ENCODE measurements around the gene UTS2R.
"Not testable (repeated sequence)": the region's sequence is repeated elsewhere in the genome, so short reads cannot be mapped to it uniquely, and the experiment has no call there.

Gene UTS2R

GRCh38 chr17:82408288-82408937 is 36.8 kb downstream of the UTS2R start:
- peaks cover 17 to 71% (median 26%) of the 10 kb centered on the region in 3 donors for H3K36me3 ChIP-seq
- TF ChIP-seq, protein P1, sequence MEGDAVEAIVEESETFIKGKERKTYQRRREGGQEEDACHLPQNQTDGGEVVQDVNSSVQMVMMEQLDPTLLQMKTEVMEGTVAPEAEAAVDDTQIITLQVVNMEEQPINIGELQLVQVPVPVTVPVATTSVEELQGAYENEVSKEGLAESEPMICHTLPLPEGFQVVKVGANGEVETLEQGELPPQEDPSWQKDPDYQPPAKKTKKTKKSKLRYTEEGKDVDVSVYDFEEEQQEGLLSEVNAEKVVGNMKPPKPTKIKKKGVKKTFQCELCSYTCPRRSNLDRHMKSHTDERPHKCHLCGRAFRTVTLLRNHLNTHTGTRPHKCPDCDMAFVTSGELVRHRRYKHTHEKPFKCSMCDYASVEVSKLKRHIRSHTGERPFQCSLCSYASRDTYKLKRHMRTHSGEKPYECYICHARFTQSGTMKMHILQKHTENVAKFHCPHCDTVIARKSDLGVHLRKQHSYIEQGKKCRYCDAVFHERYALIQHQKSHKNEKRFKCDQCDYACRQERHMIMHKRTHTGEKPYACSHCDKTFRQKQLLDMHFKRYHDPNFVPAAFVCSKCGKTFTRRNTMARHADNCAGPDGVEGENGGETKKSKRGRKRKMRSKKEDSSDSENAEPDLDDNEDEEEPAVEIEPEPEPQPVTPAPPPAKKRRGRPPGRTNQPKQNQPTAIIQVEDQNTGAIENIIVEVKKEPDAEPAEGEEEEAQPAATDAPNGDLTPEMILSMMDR (IDR thresholded peaks at IDR 0.05): no peak
- H3K4me3 ChIP-seq: no peak overlapping the region
- intact Hi-C loops (cut with DNase I; ENCODE audit: low total_unique reads): no loop called here
- H3K9me3 ChIP-seq: no peaks in the 10 kb centered on the region
- no peak overlapping the region for H3K27ac ChIP-seq
- no peaks in the 10 kb centered on the region for H3K4me1 ChIP-seq
- H3K27me3 ChIP-seq: no peaks in the 10 kb centered on the region
- no peak for DNase-seq

- Histone ChIP-seq H3K4me1 (no peaks in the 10 kb centered on the region), H3K4me3 (no peak overlapping the region), H3K27ac (no peak overlapping the region), H3K27me3 (no peaks in the 10 kb centered on the region), H3K9me3 (no peaks in the 10 kb centered on the region), H3K36me3 (peaks cover 12 to 68% (median 21%) of the 10 kb centered on the region in 3 donors)
- DNase-seq: no peak
- intact Hi-C loops (cut with DNase I; ENCODE audit: low total_unique reads): no loop called here
- TF ChIP-seq, protein P1 (IDR thresholded peaks at IDR 0.05): no peak
These were observed 37.4 kb downstream of the UTS2R start for GRCh38 chr17:82408938-82409318.

GRCh38 chr17:82410014-82410716 is 38.6 kb downstream of the UTS2R start:
- intact Hi-C loops (cut with DNase I; ENCODE audit: low total_unique reads): loop anchor here (5.0 kb wide), 1 partner anchor 53 kb away; the partner anchor contains the start of gene TEX19
- H3K27me3 ChIP-seq: no peaks in the 10 kb centered on the region
- no peak for DNase-seq
- H3K27ac ChIP-seq: no peak overlapping the region
- TF ChIP-seq, protein P1 (IDR thresholded peaks at IDR 0.05): no peak
- peaks cover 0 to 5% (median 4%) of the 10 kb centered on the region in 4 donors for H3K4me1 ChIP-seq
- H3K36me3 ChIP-seq: peaks cover 8 to 59% (median 16%) of the 10 kb centered on the region in 3 donors
- H3K9me3 ChIP-seq: no peaks in the 10 kb centered on the region
- no peak overlapping the region for H3K4me3 ChIP-seq

DNA sequence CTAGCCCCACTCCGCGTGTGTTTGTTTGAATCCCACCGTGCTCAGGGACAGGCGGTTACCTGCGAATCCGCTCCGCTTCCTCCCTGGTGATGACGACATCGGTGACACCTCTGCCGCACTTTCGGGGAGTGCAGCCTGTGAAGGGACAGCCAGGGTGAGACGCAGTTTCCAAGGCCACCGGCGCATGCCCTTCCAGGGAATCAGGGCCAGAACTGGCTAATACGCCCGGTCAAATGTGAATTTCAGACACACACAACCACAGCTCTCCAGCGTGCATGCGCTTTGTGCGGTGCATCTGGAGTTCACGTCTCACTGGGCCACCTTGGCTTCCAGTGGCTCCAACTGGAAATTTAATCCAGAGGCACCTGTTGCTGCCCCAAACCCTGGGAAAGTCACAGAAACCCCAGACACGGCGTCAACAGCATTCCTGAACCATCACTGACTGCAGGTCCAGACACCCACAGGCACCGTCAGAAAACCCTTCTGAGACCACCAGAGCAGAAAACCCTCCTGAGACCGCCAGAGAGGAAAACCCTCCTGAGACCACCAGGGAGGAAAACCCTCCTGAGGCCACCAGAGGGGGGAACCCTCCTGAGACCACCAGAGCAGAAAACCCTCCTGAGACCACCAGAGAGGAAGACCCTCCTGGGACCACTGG is 40.0 kb downstream of the UTS2R start:
- Histone ChIP-seq H3K27ac (no peak overlapping the region), H3K27me3 (no peaks in the 10 kb centered on the region), H3K4me3 (no peak overlapping the region), H3K9me3 (no peaks in the 10 kb centered on the region), H3K4me1 (peaks cover 0 to 5% (median 4%) of the 10 kb centered on the region in 4 donors), H3K36me3 (peaks cover 8 to 46% (median 12%) of the 10 kb centered on the region in 3 donors)
- intact Hi-C loops (cut with DNase I; ENCODE audit: low total_unique reads): loop anchor here (5.0 kb wide), 1 partner anchor 54 kb away; the partner anchor contains the start of gene TEX19
- TF ChIP-seq, protein P1 (IDR thresholded peaks at IDR 0.05): no peak
- no peak for DNase-seq

- intact Hi-C loops (cut with DNase I; ENCODE audit: low total_unique reads): loop anchor here (5.0 kb wide), 1 partner anchor 55 kb away; the partner anchor contains the start of gene TEX19
These were observed 40.5 kb downstream of the UTS2R start for GRCh38 chr17:82412081-82412480.

More at GRCh38 chr17:82412081-82412480, 40.5 kb downstream of the UTS2R start:
- not testable (repeated sequence) for H3K4me1 ChIP-seq, DNase-seq, H3K4me3 ChIP-seq, H3K27me3 ChIP-seq, H3K9me3 ChIP-seq, H3K27ac ChIP-seq
- H3K36me3 ChIP-seq: peaks cover 8 to 42% (median 12%) of the 10 kb centered on the region in 3 donors
